HG02642 (cell line): Measurements from ENCODE around the gene POMT1.

Source experiments
- ATAC-seq: cut with Tn5 transposase; IDR thresholded peaks from one replicate; pipeline ENCODE4 v1.9.1; 2021; ENCODE audit warnings: mild to moderate bottlenecking; ENCODE audit not compliant: unreplicated experiment, poor library complexity

POMT1 gene

DNA sequence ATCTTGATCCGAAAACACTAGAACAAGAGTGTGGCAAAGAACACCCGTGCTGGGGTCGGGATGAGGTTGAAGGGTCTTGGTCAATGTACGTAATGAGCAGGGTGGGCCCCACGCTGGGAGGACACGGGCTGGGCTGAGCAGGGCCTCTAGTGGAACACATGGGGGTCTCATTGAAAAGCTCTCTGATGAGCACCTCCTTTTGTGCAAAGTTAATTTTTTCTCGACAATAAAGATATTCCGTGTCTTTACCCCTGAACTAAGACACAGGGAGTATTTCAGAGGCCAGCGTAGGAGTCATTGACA is 20.3 kb downstream of the POMT1 start:
- no peak for ATAC-seq

DNA sequence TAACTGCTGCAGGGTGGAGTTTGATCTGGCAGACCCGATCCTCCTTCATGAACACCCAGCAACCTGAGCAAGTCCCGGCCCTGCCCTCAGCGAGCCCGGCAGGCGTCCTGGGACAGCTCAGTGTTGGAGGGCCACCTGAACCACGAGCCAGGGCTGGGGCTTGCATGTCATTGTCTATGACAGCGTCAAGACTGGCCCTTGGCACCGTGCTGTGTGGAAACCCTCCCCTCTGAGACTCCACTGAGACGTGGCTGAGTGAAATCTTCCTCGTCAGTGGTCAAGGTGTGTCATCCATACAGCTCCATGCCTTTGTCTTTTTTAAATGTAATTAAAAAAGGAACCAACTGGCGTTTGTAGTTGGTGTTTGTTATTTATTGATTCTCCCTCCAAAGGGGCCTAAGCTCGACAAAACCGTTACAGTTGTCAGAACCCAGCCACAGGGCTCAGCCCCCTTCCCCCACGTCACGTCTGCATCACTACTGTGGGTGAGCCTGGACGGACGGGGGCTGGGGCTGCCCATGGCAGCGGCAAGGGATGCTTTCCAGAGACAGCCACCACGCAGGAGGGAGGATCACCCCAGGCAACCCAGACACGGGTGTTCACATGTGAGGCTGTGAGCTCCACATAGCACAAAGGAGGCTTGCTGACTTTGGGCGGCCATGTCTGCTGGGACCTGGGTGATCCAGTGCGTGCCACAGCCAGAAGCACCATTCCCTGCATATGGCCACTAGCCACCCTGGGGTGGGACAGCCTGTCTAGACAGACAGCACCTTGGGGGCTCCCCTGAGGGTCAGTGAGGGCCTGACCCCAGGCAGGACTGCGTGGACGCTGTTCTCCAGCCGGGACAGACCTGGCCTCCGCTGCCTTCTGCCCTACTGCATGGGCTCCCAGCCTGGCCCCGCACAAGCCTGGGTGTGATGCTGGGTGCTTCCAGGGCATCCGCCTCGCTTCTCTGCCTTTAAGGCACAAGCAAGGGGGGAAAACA is 21.0 kb downstream of the POMT1 start:
- ATAC-seq: no peak

DNA sequence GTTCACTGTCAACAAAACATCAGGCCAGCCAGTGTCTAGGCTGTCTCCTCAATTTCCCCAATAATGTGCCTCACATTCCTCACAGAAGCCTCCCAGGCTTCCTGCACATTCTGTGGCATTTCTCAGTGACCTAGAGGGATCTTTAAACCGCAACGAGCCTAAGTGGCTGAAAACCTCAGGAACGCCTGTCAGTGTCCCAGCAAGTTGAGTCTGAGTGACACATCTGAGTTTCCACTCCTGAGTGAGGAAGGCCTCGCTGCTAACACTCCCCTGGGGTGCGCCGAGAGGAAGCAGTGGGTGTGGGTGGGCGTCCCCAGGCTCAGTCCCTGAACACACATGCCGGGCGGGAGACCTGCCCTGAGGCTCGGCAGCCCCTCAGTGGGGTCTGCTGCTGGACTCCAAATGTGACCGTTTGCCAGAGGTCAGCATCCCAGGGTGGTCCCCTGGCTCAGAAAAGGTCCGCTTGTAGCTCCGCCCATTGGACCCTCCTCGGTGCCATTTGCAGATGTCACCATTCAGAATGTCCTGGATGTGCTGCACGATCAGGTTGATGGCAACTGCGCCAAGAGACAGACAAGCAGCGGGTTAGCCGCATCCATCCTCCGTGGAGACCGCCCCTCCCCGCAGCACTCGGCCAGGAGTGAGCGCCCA is 22.1 kb downstream of the POMT1 start:
- no peak for ATAC-seq

DNA sequence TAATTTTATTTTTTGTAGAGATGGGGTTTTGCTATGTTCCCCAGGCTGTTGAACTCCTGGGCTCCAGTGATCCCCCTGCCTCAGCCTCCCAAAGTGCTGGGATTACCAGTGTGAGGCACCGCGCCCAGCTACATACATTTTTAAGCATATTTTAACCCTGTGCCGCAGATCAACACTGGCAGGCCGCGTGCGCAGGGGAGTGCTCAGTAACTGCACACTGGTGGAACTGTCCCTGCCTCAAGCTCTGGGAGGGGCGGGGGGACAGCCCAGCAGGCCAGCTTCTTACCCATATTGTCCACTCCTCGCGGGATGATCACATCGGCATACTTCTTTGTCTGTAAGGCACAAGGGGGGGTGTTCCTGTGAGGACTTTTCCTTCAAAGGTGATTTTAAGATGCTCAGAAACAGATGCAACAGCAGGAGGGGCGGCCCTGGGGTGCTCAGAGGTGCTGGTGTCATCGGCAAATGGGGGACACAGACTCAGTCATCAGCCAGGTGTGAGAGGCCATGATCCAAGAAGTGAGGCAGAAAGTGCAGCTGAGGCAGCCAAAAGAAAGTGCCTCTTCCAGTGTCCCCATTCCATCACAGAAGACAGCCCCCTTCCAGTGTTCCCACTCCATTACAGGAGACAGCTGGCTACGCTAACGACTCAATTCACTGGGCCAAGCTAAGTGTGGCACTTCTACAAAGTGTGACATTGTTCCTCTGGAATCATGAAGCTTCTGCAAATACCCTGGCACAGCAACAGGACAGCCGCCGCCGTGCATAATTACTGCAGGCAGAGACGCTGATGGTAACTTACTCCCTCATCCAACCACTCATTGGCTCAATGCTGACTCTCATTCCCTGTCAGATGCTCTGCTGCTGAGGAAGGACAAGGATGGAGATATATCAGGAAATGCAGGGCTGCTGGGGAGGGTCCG is 23.2 kb downstream of the POMT1 start:
- ATAC-seq: no peak

DNA sequence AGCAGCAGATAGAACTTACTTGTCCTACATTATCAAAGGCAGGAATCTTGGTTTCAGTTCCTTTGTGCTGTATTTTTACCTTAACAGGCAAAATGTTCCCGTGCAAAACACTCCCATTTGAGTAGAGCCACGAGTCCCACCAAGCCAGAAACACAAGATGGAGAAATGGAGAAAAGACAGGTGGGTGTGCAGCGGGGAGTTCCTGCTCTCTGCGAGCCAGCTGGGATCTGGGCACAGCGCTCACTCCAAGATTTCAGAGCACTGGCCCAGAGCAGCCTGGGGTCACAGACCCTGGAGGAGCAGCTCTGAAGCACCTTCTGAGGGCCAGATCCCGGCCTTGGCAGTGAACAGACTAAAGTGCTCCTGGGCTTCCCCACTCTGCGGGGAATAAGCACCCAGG is 25.5 kb downstream of the POMT1 start:
- ATAC-seq: no peak

DNA sequence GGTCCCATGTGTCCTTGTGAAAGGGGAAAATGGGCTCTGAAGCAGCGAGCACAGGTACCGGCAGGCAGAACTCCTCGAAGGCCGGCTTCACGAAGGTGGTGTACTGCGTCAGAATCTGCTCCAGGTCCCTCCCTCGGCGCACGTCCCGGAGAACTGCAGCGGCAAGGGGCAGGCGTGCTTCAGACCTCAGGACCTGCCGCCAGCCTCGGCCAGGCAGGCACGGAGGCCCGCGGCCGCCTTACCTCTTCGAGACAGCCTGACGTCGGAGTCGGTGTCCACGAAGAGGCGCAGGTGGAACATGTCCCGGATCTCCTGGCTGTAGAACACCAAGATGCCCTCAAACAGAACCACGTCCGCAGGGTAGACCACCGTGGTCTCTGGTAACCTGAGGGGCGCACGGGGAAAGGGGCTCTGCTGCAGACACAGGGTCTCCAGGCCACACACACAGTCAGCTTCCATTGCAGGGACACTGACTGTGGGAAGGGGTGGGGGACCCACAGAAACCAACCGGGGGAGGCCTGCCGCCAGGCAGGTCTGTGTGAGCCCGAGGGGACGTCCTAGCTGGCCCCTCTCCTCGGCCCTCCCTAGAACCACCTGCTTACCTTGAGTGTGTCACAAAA is 26.3 kb downstream of the POMT1 start:
- ATAC-seq: no peak

DNA sequence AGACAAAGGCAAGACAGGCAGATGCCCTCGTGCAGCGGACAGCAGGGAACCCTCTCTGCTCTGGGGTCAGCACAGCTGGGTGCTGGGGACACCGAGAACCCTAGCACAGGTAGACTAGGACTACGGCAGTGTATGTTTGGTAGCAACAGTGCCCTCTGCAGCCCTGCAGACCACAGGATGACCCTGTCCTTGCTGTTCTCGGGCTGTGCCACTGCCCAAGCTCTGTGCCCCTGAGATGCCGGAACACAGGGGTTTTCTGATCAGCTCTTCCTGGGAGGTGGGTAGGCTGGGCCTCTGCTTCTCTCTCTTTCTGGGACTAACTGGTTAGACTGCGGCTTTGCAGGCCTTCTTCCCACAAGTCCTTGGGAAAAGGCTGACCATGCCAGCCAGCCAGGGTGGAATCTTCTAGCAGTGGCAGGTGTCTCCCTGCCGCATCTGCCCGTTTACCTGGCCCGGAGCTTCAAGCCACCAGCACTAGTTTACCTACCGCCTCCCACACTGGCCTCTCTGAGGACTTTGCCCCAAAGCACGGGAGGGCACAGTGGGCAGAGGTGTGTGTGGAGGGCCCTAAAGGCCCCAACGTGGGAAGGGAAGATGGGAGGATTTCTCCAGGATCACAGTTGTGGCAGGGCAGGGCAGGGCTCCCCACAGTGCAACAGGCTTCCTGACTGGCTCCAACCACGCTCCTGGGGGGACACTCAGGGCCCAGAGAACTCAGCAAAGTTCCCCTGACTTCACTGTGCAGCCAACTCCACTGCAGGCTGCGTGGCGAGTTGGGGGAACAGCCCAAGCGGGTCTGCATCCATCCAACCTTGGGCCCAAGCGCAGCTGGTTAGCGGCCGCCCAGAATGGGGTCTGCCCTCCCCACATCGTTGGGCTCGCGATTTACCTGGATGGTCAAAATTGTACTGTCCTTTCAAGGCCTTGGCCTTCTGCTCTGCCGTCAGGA is 27.2 kb downstream of the POMT1 start:
- ATAC-seq: no peak

DNA sequence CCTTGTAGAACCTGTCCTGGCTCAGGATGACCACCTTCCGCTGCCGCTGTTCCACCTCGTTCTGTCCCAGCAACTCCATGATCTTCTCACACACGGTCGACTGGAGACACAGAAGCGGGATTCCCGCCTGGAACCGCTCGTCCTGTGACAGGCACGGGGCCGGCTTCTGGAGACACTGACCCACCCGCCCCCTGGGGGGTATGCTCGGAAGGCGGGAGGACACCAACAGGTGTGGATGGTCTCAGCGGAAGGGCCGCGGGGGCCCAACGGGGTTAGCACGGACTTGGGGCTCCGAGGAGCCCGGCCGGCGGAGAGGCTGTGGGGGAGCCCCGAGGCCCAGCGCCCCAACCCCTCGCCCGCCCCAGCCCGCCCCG is 27.8 kb downstream of the POMT1 start:
- peak; percentile 21 for ATAC-seq

DNA sequence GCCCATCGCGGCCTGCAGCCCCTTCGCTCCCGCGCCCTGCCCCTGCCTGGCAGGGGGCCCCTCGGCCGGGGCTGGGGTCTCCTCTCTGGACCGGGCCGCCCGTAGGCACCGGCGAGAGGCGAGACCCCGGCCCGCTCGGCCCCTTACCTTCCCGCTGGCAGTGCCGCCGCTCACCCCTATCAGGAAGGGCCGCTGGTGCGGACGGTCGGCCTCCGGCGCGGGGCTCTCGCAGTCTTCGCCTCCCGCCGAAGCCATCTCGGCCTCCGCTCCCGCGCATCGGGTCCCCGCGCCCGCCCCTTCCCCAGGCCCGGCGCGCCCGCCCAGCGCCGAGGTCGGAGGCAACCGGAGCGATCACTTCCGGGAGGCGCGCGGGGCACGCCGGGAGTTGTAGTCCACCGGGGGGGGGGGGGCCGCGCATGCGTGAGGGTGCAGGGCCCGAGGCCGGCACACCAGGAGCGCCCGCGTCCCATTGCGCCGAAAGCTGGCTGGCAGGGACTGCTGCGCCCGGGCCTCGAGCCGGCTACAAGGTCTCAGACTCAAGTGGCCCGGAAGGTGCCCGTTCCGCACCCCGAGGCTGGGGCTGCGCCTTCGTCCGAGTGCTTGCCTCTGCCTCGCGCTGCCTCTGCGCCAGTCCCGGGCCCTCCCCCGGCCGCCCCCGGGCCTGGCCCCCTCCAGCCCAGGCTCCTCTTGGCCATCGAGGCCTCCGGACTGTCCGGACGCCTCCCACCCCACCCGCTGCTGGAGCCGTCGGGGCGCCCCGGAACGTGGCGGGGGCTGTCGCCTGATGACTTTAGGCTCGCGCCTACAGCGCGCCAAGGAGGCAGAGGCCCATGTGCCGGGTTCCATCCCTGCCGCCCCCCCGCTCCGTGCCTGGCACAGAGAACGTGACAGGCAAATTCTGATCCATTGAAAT is 28.5 kb downstream of the POMT1 start, which contains the start of gene UCK1:
Gene UCK1, minus strand, starts transcription at position 344 of the 913 bp plus-strand sequence. Its CDS starts 89 bp downstream, at position 255.
- peak; percentile 92 for ATAC-seq

DNA sequence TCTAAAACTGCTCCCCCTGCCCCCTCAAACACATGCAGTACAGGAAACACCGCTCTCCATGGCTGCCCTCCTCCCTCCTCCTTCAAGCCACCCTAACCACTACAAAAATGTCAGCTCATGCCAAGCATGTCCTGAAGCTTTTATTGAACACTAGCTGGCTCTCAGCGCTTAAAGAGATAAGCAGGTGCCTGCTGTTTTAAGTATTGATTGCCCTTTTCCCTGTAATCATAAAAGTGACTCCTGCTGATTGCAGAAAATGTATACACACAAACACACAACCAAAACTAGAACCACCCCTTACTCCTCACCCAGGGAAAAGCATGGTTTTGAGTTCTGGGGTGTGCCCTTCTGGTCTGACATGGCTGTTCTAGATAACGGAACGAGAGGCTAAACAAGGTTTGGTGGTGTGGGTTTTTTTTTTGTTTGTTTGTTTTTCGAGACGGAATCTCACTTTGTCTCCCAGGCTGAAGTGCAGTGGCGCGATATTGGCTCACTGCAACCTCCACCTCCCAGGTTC is 32.1 kb downstream of the POMT1 start:
- no peak for ATAC-seq

DNA sequence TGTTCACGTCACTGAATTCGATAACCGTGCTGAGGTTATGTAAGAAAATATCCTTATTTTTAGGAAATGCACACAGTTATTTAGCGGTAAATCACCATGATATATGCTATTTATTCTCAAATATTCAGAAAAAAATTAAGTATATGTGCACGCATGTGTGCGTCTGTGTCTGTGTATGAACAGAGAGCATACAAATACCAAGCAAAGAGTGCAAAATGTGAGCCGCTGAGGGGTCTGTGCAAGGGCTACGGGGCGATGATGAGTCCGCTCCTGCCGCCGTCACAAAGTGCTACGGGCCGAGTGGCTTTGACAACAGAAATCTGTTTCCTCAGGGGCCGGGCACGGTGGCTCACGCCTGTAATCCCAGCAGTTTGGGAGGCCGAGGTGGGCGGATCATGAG is 35.2 kb downstream of the POMT1 start:
- no peak for ATAC-seq

DNA sequence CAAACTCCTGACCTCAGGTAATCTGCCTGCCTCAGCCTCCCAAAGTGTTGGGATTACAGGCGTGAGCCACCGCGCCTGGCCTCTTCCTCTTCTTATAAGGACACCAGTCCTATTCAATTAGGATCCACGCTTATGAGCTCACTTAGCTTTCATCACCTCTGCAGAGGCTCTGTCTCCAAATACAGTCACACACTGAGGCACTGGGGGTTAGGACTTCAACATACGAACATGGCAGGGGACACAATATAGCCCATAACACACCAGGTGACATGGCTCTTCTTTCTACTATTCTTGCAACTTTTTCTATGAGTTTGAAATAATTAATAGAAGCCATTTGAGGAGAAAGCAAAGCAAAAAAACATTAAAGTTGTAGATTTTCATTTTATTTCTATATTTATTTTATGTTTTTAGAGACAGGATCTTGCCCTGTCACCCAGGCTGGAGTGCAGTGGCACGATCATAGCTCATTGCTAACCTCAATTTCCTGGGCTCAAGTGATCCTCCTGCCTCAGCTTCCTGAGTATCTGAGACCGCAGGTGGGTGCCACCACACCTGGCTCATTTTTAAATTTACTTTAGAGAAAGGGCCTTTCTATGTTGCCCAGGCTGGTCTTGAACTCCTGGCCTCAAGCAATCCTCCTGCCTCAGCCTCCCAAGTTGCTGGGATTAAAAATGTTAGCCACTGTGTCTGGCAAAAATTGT is 36.7 kb downstream of the POMT1 start:
- no peak for ATAC-seq

DNA sequence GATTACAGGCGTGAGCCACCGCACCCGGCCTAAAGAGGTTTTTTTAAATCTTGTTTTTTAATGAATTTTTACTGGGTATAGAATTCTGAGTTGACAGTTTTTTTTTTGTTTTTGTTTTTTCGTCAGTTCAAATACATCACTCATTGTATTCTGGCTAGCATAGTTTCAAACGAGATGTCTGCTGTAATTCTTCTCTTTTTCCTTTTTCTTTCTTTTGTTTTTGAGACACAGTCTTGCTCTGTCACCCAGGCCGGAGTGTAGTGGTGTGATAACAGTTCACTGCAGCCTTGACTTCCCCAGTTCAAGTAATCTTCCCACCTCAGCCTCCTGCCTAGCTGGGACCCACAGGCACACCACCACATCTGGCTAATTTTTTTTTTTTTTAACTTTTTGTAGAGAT is 40.4 kb downstream of the POMT1 start:
- no peak for ATAC-seq

DNA sequence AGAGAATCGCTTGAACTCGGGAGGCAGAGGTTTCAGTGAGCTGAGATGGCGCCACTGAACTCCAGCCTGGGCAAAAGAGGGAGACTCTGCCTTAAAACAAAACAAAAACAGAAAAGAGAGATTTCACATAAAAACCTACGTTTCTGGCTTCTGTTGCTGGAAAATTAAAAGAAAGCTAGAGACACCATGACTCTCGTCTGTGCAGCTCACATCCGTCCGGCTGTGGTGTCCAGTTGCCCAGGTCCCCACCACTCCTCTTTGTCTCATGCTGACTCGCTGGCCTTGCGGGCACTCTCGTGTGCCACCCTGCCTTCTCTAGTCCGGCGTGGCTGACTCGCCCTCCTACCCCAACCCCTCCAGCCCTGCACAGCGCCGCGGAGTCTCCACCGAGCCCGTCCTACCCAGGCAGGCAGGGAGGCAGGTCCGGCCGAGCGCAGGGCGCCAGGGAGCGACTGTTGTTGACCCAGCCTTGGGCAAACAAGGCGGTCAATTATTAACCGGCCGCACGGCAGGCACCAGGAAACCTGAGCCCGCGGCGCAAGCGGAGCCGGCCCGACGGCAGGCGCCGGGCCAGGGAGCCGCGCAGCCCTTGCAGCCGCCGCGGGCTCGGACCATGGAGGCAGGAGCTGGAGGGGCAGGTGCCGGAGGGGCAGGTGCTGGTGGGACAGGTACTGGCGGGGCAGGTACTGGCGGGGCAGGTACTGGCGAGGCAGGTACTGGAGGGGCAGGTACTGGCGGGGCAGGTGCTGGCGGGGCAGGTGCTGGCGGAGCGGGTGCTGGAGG is 42.5 kb downstream of the POMT1 start, which contains the start of gene PRRT1B:
Gene PRRT1B, plus strand, starts transcription at position 521 of the 783 bp plus-strand sequence. Its CDS starts 93 bp downstream, at position 614.
- ATAC-seq: no peak

DNA sequence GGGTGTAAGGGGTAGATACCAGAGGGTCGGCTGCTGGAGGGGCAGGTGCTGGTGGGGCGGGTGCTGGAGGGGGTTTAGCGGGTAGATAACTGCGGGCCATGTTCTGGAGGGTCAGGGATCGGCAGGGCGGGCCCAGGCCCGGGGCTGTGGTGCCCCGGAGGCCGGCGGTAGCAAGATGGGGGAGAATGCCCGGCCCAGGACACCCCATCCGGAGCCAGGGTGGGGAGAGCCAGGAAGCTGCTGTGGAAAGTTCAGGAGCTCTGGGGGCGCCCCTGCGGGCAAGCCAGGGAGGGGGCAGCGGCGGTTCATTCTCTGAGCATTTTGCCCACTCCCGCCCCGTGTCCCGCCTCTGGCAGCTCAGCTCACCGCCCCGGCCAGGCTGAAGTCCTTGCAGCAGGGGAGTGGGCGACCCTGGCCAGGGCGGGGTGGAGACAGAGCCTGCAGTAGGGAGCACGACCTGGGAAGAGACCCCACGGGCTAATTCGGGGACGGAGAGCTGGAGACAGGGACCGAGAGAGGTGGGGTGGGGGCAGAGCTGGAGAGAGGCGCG is 43.1 kb downstream of the POMT1 start:
- ATAC-seq: no peak
